ENCODE results near the gene CHIT1.

GRCh38 chr1:203263496-203263895 is 34.0 kb upstream of the CHIT1 start:
- TF ChIP-seq POLR2A (IDR thresholded peaks at IDR 0.05) (no peak), CTCF (IDR thresholded peaks at IDR 0.05) (no peak)
